Measurements from ENCODE around the gene TFPI2. TPM values are rescaled to one million over a fixed set of nuclear protein-coding genes. Genes with fewer than 3 reads are reported as not detected.

The TFPI2 gene
- total RNA-seq, 2 experiments from 2014 or later: not detected

Other genes with a start within 250 kb of the TFPI2 start
- gene GNGT1, start 15.8 kb upstream of the TFPI2 start, total RNA-seq: not detected
- not detected for gene GNG11, start 31.0 kb upstream of the TFPI2 start, total RNA-seq
- 10 to 100 TPM; 19.2 to 20.0 TPM for gene BET1, start 113.6 kb upstream of the TFPI2 start, total RNA-seq